Epithelial cell of prostate (primary cell): ENCODE data around the gene RASA2.

Experiments used
- DNase-seq: peaks from one replicate; pipeline ENCODE4 v3.0.0-alpha.2; 2011; ENCODE audit warnings: low read depth, low spot score
- H3K27ac ChIP-seq: fragments of 450-650 bp; 2 replicates; pipeline ENCODE4 v1.5.1; 2017; ENCODE audit warnings: mild to moderate bottlenecking

Gene RASA2

GRCh38 chr3:141659821-141660613 is 173.2 kb downstream of the RASA2 start:
- no peak for DNase-seq
- no peak overlapping the region for H3K27ac ChIP-seq

DNA sequence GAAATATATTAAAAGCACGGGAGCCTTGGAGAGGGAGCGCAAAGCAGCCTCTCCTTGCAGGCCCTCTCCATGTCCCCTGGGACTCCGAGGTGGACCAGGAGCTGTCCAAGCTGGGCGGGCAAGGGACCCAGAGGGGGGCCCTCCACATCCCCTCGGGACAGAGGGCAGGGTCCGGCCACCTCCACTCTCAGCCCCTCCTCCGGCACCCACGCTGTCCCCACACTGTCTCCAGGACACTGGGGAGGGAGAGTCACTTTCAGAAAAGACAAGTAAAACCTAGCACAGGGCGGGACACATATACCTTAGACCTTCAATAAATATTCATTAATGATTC is 173.8 kb downstream of the RASA2 start:
- no peak for DNase-seq
- no peak overlapping the region for H3K27ac ChIP-seq

DNA sequence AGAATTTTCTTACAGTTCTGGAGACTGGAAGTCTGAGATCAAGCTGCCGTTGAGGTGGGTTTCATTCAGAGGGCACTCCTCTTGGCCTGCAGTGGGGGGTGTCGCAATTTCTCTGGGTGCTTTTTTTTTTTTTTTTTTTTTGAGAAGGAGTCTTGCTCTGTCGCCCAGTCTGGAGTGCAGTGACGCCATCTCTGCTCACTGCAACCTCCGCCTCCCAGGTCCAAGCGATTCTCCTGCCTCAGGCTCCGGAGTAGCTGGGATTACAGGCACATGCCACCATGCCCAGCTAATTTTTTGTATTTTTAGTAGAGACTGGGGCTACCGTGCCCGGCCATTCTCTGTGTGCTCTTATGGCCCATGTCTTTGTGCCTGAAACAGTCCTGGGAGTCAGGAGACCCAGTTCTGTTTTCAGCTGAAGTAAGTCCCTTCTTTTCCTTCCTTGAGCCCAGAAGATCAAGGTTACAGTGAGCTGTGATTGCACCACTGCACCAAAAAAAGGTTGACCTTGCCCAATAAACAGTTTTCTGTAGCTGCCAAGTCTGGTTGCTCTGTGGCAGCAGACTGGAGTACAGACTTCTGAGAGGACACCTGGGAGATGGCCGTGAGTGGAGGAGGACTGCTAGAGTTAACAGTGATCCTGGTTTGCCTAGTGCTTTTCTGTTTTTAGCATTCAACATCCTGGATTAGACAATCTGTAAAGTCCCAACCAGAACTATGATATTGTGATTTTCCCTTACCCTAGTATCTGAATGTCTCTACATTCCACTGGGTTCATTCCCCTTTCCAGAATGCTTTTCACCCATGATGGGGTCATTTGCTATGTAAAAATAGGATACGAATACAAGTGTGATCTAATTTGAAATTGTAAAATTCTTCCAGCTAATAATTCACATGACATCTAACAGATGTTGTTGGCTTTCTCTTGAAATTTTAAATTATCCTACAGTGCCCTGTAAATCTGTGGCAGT is 174.7 kb downstream of the RASA2 start:
- H3K27ac ChIP-seq = no peak overlapping the region
- no peak for DNase-seq

DNA sequence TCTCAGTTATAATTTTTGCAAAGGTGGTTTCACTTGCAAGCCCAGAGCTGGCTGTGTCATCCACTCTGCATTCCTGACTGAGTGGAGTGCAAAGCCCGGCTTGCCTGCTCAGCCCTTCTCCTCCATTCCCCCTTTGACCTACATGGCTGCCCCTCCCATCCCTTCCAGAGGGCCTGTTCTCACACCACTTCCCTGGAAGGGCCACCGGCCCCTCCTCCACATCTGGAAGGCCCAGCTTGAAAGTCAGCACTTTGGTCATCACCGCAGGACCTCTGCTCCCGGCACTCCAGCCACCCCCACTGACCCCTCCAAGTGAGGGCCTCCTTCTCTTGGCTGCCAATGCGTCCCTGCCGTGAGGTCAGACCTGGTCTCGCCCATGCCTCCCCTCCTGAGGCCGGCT is 177.2 kb downstream of the RASA2 start:
- no peak for DNase-seq

More for the DNA sequence above, 177.2 kb downstream of the RASA2 start:
- no peak overlapping the region for H3K27ac ChIP-seq
